Measurements from ENCODE around the gene C2CD4D. TPM values are rescaled to one million over a fixed set of nuclear protein-coding genes. Genes with fewer than 3 reads are reported as not detected.
"Not testable (repeated sequence)": the region's sequence is repeated elsewhere in the genome, so short reads cannot be mapped to it uniquely, and the experiment has no call there.

The C2CD4D gene
- total and polyA plus RNA-seq, 2 donors (not counting 1 experiment from before 2014, with no cell fraction given), result 0.07 TPM; not detected in 1

DNA sequence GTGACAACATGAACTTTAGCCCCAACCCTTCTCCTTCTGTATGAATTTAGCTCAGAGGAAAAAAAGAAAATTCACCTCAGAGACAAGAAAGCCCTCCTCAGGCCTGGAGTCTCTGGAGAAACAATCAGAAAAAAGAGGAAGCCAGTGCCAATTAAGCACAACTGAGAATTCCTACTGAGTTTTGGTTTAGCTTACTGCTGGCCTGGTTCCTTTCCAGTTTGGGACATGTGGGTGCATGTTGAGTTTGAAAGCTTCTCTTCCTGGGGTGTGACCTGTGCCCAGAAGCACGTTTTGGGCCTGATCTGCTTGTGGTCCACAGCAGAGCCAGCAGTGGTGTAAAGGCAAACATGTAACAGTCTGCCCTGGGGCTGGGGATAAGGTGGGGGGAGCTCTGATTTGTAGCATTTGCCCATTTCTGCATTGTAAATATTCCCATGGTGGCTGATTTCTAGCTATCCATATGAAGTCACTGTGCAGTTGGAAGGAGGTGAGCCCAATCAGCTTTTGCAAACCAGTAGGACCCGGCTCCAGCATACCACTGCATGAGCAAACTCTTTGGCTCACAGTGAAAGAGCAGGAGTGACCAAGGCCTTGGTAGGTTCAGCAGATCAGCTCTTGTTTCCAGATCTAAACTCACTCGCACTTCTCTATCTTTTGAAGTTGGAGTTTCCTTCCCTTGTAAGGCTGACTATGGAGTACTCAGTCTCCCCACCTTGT lies 18.6 kb upstream of the C2CD4D start:
- Histone ChIP-seq H3K4me3 (ENCODE audit: control extremely low read depth in 1 of 5, extremely low read depth in 1 of 5, insufficient read depth in 1 of 5, low read depth in 2 of 5, low read length in 4 of 5) (no peak overlapping the region), H3K79me2 (ENCODE audit: control insufficient read depth, insufficient read depth, low read length) (no peaks in the 10 kb centered on the region), H3K9ac (ENCODE audit: low read length) (no peak overlapping the region), H3K4me2 (replicated peaks; ENCODE audit: low read depth, low read length, poor library complexity, severe bottlenecking) (no peak overlapping the region), H3K9me3 (ENCODE audit: control extremely low read depth in 1 of 3, control insufficient read depth in 2 of 3, insufficient read depth in 1 of 3, low read length in 2 of 3) (no peaks in the 10 kb centered on the region), H2AFZ (ENCODE audit: insufficient read depth, low read depth, low read length, poor library complexity, severe bottlenecking) (no peak overlapping the region), H3K36me3 (replicated peaks in 1 of 2; ENCODE audit: control extremely low read depth in 1 of 2, control insufficient read depth in 1 of 2, extremely low read depth in 1 of 2, insufficient read depth in 2 of 2, low read length in 1 of 2) (no peaks in the 10 kb centered on the region), H3K27ac (ENCODE audit: low read length in 2 of 2) (no peak overlapping the region), H3K27me3 (replicated peaks in 1 of 4; ENCODE audit: control extremely low read depth in 1 of 4, control insufficient read depth in 3 of 4, insufficient read depth in 4 of 4, low read length in 3 of 4) (no peaks in the 10 kb centered on the region), H3K4me1 (ENCODE audit: control insufficient read depth in 2 of 2, insufficient read depth in 2 of 2, low read length in 2 of 2) (peaks cover 8 to 15% of the 10 kb centered on the region in 2 donors), H4K20me1 (ENCODE audit: control insufficient read depth, insufficient read depth, low read length, poor library complexity, severe bottlenecking) (no peaks in the 10 kb centered on the region)
- ChIA-PET CTCF (interaction anchor here (0.8 to 0.9 kb wide), 2 partner anchors 11 to 75 kb away, joined by 3 to 4 read pairs; no protein-coding TSS in a partner anchor), POLR2A (no interaction called here)
- Mint-ChIP-seq H3K27ac (no peak overlapping the region), H3K9me3 (ENCODE audit: insufficient read depth) (no peaks in the 10 kb centered on the region), H3K27me3 (peaks cover 3% of the 10 kb centered on the region), H3K4me1 (peaks cover 12% of the 10 kb centered on the region), H3K4me3 (no peak overlapping the region)
- intact Hi-C loops (cut with micrococcal nuclease), result no loop called here
- 62% methylated on average over 2 of the region's 3 CpGs for whole genome bisulfite sequencing (ENCODE audit: insufficient coverage)
- ATAC-seq (ENCODE audit: low read depth) (no peak), DNase-seq (no peak)
- TF ChIP-seq EZH2 (IDR thresholded peaks at IDR 0.05; ENCODE audit: borderline replicate concordance, insufficient read depth, low read depth, low read length, poor library complexity, severe bottlenecking), result no peak
- TF ChIP-seq, protein P1, sequence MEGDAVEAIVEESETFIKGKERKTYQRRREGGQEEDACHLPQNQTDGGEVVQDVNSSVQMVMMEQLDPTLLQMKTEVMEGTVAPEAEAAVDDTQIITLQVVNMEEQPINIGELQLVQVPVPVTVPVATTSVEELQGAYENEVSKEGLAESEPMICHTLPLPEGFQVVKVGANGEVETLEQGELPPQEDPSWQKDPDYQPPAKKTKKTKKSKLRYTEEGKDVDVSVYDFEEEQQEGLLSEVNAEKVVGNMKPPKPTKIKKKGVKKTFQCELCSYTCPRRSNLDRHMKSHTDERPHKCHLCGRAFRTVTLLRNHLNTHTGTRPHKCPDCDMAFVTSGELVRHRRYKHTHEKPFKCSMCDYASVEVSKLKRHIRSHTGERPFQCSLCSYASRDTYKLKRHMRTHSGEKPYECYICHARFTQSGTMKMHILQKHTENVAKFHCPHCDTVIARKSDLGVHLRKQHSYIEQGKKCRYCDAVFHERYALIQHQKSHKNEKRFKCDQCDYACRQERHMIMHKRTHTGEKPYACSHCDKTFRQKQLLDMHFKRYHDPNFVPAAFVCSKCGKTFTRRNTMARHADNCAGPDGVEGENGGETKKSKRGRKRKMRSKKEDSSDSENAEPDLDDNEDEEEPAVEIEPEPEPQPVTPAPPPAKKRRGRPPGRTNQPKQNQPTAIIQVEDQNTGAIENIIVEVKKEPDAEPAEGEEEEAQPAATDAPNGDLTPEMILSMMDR (IDR thresholded peaks at IDR 0.05), result no peak

DNA sequence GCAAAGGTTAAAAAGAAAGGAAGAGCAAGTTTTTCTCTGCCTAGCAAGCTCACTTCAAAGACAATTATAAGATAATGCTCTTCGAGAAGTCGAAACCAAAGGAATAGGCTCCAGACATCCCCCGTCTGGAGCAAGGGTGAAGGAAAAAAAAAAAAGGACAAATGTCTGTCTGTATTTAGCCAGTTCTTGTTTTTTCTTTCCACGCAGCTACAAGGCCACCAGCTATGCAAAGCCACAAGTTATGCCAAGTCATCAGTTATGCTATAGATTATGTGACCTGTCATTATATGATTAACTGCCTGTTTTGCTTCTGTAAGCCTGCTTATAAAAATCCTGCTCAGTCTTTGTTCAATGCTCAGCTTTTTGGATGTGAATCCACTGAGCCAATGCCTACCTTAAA lies 16.3 kb upstream of the C2CD4D start:
- CTCF ChIA-PET, result no interaction called here
- Mint-ChIP-seq H3K27me3 (peaks cover 5% of the 10 kb centered on the region), H3K9me3 (ENCODE audit: insufficient read depth) (no peaks in the 10 kb centered on the region), H3K4me1 (peaks cover 10% of the 10 kb centered on the region), H3K4me3 (no peak overlapping the region), H3K27ac (no peak overlapping the region)
- no peaks in the 10 kb centered on the region for H4K20me1 ChIP-seq (ENCODE audit: control insufficient read depth, insufficient read depth, low read length, poor library complexity, severe bottlenecking)
- peaks cover 8 to 15% of the 10 kb centered on the region in 2 donors for H3K4me1 ChIP-seq (ENCODE audit: control insufficient read depth in 2 of 2, insufficient read depth in 2 of 2, low read length in 2 of 2)
- no peak overlapping the region for H3K9ac ChIP-seq (ENCODE audit: low read length)
- no peaks in the 10 kb centered on the region for H3K27me3 ChIP-seq (replicated peaks in 1 of 4; ENCODE audit: control extremely low read depth in 1 of 4, control insufficient read depth in 3 of 4, insufficient read depth in 4 of 4, low read length in 3 of 4)
- intact Hi-C loops (cut with micrococcal nuclease), result no loop called here
- TF ChIP-seq, protein P1 (IDR thresholded peaks at IDR 0.05), result no peak
- TF ChIP-seq EZH2 (IDR thresholded peaks at IDR 0.05; ENCODE audit: borderline replicate concordance, insufficient read depth, low read depth, low read length, poor library complexity, severe bottlenecking), result no peak
- POLR2A ChIA-PET, result no interaction called here
- H2AFZ ChIP-seq (ENCODE audit: insufficient read depth, low read depth, low read length, poor library complexity, severe bottlenecking), result no peak overlapping the region
- H3K36me3 ChIP-seq (replicated peaks in 1 of 2; ENCODE audit: control extremely low read depth in 1 of 2, control insufficient read depth in 1 of 2, extremely low read depth in 1 of 2, insufficient read depth in 2 of 2, low read length in 1 of 2), result no peaks in the 10 kb centered on the region
- H3K27ac ChIP-seq (ENCODE audit: low read length in 2 of 2), result no peak overlapping the region
- 80% methylated on average over 2 of the region's 4 CpGs for WGBS (ENCODE audit: insufficient coverage)
- H3K79me2 ChIP-seq (ENCODE audit: control insufficient read depth, insufficient read depth, low read length), result no peaks in the 10 kb centered on the region
- H3K4me2 ChIP-seq (replicated peaks; ENCODE audit: low read depth, low read length, poor library complexity, severe bottlenecking), result no peak overlapping the region
- DNase-seq (no peak), ATAC-seq (ENCODE audit: low read depth) (no peak)
- no peaks in the 10 kb centered on the region for H3K9me3 ChIP-seq (ENCODE audit: control extremely low read depth in 1 of 3, control insufficient read depth in 2 of 3, insufficient read depth in 1 of 3, low read length in 2 of 3)
- H3K4me3 ChIP-seq (ENCODE audit: control extremely low read depth in 1 of 5, extremely low read depth in 1 of 5, insufficient read depth in 1 of 5, low read depth in 2 of 5, low read length in 4 of 5), result no peak overlapping the region

DNA sequence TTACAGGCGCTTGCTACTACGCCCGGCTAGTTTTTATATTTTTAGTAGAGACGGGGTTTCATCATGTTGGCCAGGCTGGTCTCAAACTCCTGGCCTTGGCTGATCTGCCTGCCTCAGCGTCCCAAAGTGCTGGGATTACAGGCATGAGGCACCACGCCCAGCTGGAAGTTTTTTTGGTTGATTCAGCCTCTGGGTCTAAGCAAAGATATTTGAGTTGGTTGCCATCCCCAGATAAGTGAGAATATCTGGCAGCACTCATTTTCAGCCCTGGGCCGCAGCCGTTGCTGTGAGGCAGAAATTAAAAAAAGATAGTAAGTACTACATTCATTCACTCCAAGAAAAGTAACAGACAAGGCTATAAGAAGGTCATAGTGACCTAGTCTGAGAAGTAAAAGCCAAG lies 15.9 kb upstream of the C2CD4D start:
- H3K4me3 Mint-ChIP-seq; H3K9me3 ChIP-seq (ENCODE audit: control extremely low read depth in 1 of 3, control insufficient read depth in 2 of 3, insufficient read depth in 1 of 3, low read length in 2 of 3); H3K27me3 Mint-ChIP-seq; POLR2A ChIA-PET; H3K4me1 Mint-ChIP-seq; H2AFZ ChIP-seq (ENCODE audit: insufficient read depth, low read depth, low read length, poor library complexity, severe bottlenecking); H4K20me1 ChIP-seq (ENCODE audit: control insufficient read depth, insufficient read depth, low read length, poor library complexity, severe bottlenecking); H3K9ac ChIP-seq (ENCODE audit: low read length); H3K27ac Mint-ChIP-seq; intact Hi-C loops (cut with micrococcal nuclease); H3K79me2 ChIP-seq (ENCODE audit: control insufficient read depth, insufficient read depth, low read length); ATAC-seq (ENCODE audit: low read depth); H3K36me3 ChIP-seq (replicated peaks in 1 of 2; ENCODE audit: control extremely low read depth in 1 of 2, control insufficient read depth in 1 of 2, extremely low read depth in 1 of 2, insufficient read depth in 2 of 2, low read length in 1 of 2); H3K4me3 ChIP-seq (ENCODE audit: control extremely low read depth in 1 of 5, extremely low read depth in 1 of 5, insufficient read depth in 1 of 5, low read depth in 2 of 5, low read length in 4 of 5); CTCF ChIA-PET; H3K9me3 Mint-ChIP-seq (ENCODE audit: insufficient read depth); DNase-seq; H3K27ac ChIP-seq (ENCODE audit: low read length in 2 of 2); H3K27me3 ChIP-seq (replicated peaks in 1 of 4; ENCODE audit: control extremely low read depth in 1 of 4, control insufficient read depth in 3 of 4, insufficient read depth in 4 of 4, low read length in 3 of 4); H3K4me2 ChIP-seq (replicated peaks; ENCODE audit: low read depth, low read length, poor library complexity, severe bottlenecking): not testable (repeated sequence)
- 100% methylated on average over 5 of the region's 8 CpGs for WGBS (ENCODE audit: insufficient coverage)
- peaks cover 7 to 11% of the 10 kb centered on the region in 2 donors for H3K4me1 ChIP-seq (ENCODE audit: control insufficient read depth in 2 of 2, insufficient read depth in 2 of 2, low read length in 2 of 2)
